ENCODE measurements around the gene SNCAIP. TPM values are rescaled to one million over a fixed set of nuclear protein-coding genes. Genes with fewer than 3 reads are reported as not detected.

The SNCAIP gene
- total RNA-seq, 1 experiment from 2014 or later, result 0.21 TPM

- Mint-ChIP-seq H3K36me3 (ENCODE audit: insufficient read depth, unreplicated experiment) (no peaks in the 10 kb centered on the region), H3K27me3 (ENCODE audit: insufficient read depth, unreplicated experiment) (no peaks in the 10 kb centered on the region), H3K4me3 (ENCODE audit: unreplicated experiment) (no peak overlapping the region), H3K4me1 (ENCODE audit: insufficient read depth, unreplicated experiment) (peaks cover 18% of the 10 kb centered on the region), H3K27ac (ENCODE audit: low read depth, unreplicated experiment) (no peak overlapping the region), H3K9me3 (ENCODE audit: unreplicated experiment) (no peaks in the 10 kb centered on the region)
- intact Hi-C loops (cut with micrococcal nuclease), result no loop called here
- CTCF ChIA-PET, result interaction anchor here (0.5 to 10.7 kb wide), 2 partner anchors 201 to 436 kb away, joined by 4 to 155 read pairs; partner anchors contain the start of gene SRFBP1
- BruUV-seq (replicated peaks), result no TSS peak
- POLR2A ChIA-PET, result interaction anchor here (1.3 kb wide), 1 partner anchor 215 kb away, joined by 3 read pairs; no protein-coding TSS in a partner anchor
- no peak for TF ChIP-seq CTCF (IDR thresholded peaks at IDR 0.05; ENCODE audit: unreplicated experiment)
- DNase-seq (ENCODE audit: unreplicated experiment), result no peak
Observed at GRCh38 chr5:122398016-122398415, 86.0 kb downstream of the SNCAIP start.

GRCh38 chr5:122400341-122400740 is 88.3 kb downstream of the SNCAIP start:
- no peak overlapping the region for H3K4me3 Mint-ChIP-seq (ENCODE audit: unreplicated experiment)
- no peaks in the 10 kb centered on the region for H3K36me3 Mint-ChIP-seq (ENCODE audit: insufficient read depth, unreplicated experiment)
- H3K27ac Mint-ChIP-seq (ENCODE audit: low read depth, unreplicated experiment), result no peak overlapping the region
- no peaks in the 10 kb centered on the region for H3K9me3 Mint-ChIP-seq (ENCODE audit: unreplicated experiment)
- intact Hi-C loops (cut with micrococcal nuclease), result no loop called here
- POLR2A ChIA-PET, result interaction anchor here (0.9 to 2.2 kb wide), 3 partner anchors 7 to 340 kb away, joined by 3 to 11 read pairs (median 4); no protein-coding TSS in a partner anchor
- no peak for DNase-seq (ENCODE audit: unreplicated experiment)
- H3K4me1 Mint-ChIP-seq (ENCODE audit: insufficient read depth, unreplicated experiment), result peaks cover 27% of the 10 kb centered on the region
- CTCF ChIA-PET, result interaction anchor here (0.6 to 10.7 kb wide), 7 partner anchors 14 to 415 kb away, joined by 3 to 155 read pairs (median 4); no protein-coding TSS in a partner anchor
- no peaks in the 10 kb centered on the region for H3K27me3 Mint-ChIP-seq (ENCODE audit: insufficient read depth, unreplicated experiment)
- no TSS peak for BruUV-seq (replicated peaks)
- TF ChIP-seq CTCF (IDR thresholded peaks at IDR 0.05; ENCODE audit: unreplicated experiment), result no peak

- intact Hi-C loops (cut with micrococcal nuclease), result no loop called here
- no peak overlapping the region for H3K27ac Mint-ChIP-seq (ENCODE audit: low read depth, unreplicated experiment)
- DNase-seq (ENCODE audit: unreplicated experiment), result no peak
- CTCF ChIA-PET, result interaction anchor here (0.6 to 10.7 kb wide), 3 partner anchors 204 to 954 kb away, joined by 3 to 155 read pairs (median 3); no protein-coding TSS in a partner anchor
- H3K9me3 Mint-ChIP-seq (ENCODE audit: unreplicated experiment), result no peaks in the 10 kb centered on the region
- TF ChIP-seq CTCF (IDR thresholded peaks at IDR 0.05; ENCODE audit: unreplicated experiment), result no peak
- no peaks in the 10 kb centered on the region for H3K36me3 Mint-ChIP-seq (ENCODE audit: insufficient read depth, unreplicated experiment)
- no TSS peak for BruUV-seq (replicated peaks)
- H3K4me3 Mint-ChIP-seq (ENCODE audit: unreplicated experiment), result no peak overlapping the region
- H3K4me1 Mint-ChIP-seq (ENCODE audit: insufficient read depth, unreplicated experiment), result peaks cover 27% of the 10 kb centered on the region
- H3K27me3 Mint-ChIP-seq (ENCODE audit: insufficient read depth, unreplicated experiment), result no peaks in the 10 kb centered on the region
- POLR2A ChIA-PET, result interaction anchor here (0.9 to 2.2 kb wide), 3 partner anchors 8 to 340 kb away, joined by 3 to 11 read pairs (median 4); no protein-coding TSS in a partner anchor
Observed at GRCh38 chr5:122400938-122401337, 88.9 kb downstream of the SNCAIP start.

GRCh38 chr5:122401976-122402725 is 90.1 kb downstream of the SNCAIP start:
- Mint-ChIP-seq H3K27me3 (ENCODE audit: insufficient read depth, unreplicated experiment) (no peaks in the 10 kb centered on the region), H3K36me3 (ENCODE audit: insufficient read depth, unreplicated experiment) (no peaks in the 10 kb centered on the region), H3K9me3 (ENCODE audit: unreplicated experiment) (no peaks in the 10 kb centered on the region), H3K27ac (ENCODE audit: low read depth, unreplicated experiment) (peak overlapping the region; percentile 7), H3K4me1 (ENCODE audit: insufficient read depth, unreplicated experiment) (peaks cover 27% of the 10 kb centered on the region), H3K4me3 (ENCODE audit: unreplicated experiment) (no peak overlapping the region)
- BruUV-seq (replicated peaks), result no TSS peak
- ChIA-PET POLR2A (interaction anchor here (0.6 to 2.3 kb wide), 11 partner anchors 8 to 220 kb away, joined by 3 to 11 read pairs (median 4); no protein-coding TSS in a partner anchor), CTCF (interaction anchor here (0.6 to 10.7 kb wide), 6 partner anchors 12 to 1190 kb away, joined by 3 to 155 read pairs (median 6); partner anchors contain the start of gene SNCAIP)
- peak; percentile 94 for DNase-seq (ENCODE audit: unreplicated experiment)
- intact Hi-C loops (cut with micrococcal nuclease), result no loop called here
- no peak for TF ChIP-seq CTCF (IDR thresholded peaks at IDR 0.05; ENCODE audit: unreplicated experiment)
